Calu3 (cell line): ENCODE measurements around the gene SPTSSA. TPM values are rescaled to one million over a fixed set of nuclear protein-coding genes. Genes with fewer than 3 reads are reported as not detected.

Source experiments
- BruUV-seq: library from RNA; stranded (reverse); fragments of 400-500 nt; replicated peaks from 2 replicates; lab custom pipeline; 2021; lab: Mats Ljungman, UMichigan
- CTCF ChIA-PET: fragments of 300-600 bp; sonication (Branson Sonifier 250); formaldehyde crosslinking; loops from one replicate; lab custom pipeline; 2022; ENCODE audit warnings: antibody characterized with exemption; lab: Charles Lee
- DNase-seq: peaks from one replicate; pipeline ENCODE4 v3.0.0; 2022
- H3K27ac Mint-ChIP-seq: one replicate; pipeline ENCODE4 v1.8.0; 2022; ENCODE audit warnings: mixed read lengths; ENCODE audit not compliant: unreplicated experiment
- H3K27me3 Mint-ChIP-seq: one replicate; pipeline ENCODE4 v1.8.0; 2022; ENCODE audit warnings: mixed read lengths; ENCODE audit not compliant: unreplicated experiment
- H3K36me3 Mint-ChIP-seq: one replicate; pipeline ENCODE4 v1.8.0; 2022; ENCODE audit warnings: mild to moderate bottlenecking, moderate library complexity, mixed read lengths; ENCODE audit not compliant: insufficient read depth, unreplicated experiment
- H3K4me1 Mint-ChIP-seq: one replicate; pipeline ENCODE4 v1.8.0; 2022; ENCODE audit warnings: mild to moderate bottlenecking, low read depth, mixed read lengths; ENCODE audit not compliant: unreplicated experiment
- H3K4me3 Mint-ChIP-seq: one replicate; pipeline ENCODE4 v1.8.0; 2022; ENCODE audit warnings: mild to moderate bottlenecking, low read depth, moderate library complexity, mixed read lengths; ENCODE audit not compliant: unreplicated experiment
- H3K9me3 Mint-ChIP-seq: one replicate; pipeline ENCODE4 v1.8.0; 2022; ENCODE audit warnings: low read depth, mixed read lengths; ENCODE audit not compliant: unreplicated experiment
- intact Hi-C: fragments of 100-400 bp; cut with micrococcal nuclease; formaldehyde crosslinking; loops from one replicate; pipeline ENCODE4 v1.10.0; 2022; ENCODE audit not compliant: unreplicated experiment
- total RNA-seq: library from RNA; stranded (reverse); gene quantifications from 2 replicates; pipeline ENCODE4 v1.2.3, GENCODE V29; 2022
- TF ChIP-seq, protein P1 (sequence below): fragments of 200-600 bp; IDR thresholded peaks from one replicate; pipeline ENCODE4 v1.8.0; 2022; ENCODE audit warnings: antibody characterized with exemption; ENCODE audit not compliant: unreplicated experiment

Gene SPTSSA
- total RNA-seq, 1 experiment from 2014 or later: 22.0 TPM

DNA sequence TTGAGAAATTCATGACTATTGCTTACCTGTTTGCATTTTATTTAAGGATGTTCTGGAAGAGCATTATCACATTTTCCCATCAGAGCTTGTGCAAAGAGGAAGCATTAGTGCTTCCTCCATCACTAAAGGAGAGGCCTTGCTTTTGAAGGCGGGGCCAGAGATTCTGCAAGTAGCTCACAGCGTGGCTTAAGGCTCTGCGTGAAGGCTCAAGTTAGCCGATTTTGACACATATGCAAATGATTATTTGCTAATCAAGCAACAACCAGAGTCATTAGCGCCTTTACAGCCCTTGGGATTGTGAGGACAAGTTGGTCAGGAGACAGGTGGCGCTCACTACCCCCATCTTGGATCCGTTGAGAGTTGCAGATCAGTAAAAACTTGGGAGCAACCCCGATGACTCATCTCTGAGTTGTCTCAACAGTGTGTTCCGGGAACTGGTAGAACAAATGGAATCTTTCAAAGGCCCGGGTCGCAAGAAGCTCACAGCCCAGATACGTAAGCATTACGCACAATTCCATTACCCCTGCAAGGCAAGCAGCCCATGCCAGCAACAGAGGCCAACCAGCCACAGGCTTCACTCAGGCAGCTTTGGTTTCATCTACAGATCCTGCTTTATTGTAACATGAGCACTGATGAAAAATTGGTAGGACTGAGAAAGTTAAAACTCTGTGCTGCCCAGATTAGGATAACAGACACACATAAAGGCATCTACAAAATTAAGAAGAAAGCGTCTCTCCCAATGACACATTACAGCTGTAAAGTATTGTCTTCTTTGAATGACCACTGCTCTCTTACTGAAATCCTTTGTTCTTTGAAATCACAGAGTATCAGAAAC, 34.9 kb upstream of the SPTSSA start:
- intact Hi-C loops: loop anchor here (5.0 kb wide), 3 partner anchors 35 to 655 kb away; partner anchors contain the start of gene SPTSSA
- DNase-seq: peak; percentile 81
- TF ChIP-seq, protein P1, sequence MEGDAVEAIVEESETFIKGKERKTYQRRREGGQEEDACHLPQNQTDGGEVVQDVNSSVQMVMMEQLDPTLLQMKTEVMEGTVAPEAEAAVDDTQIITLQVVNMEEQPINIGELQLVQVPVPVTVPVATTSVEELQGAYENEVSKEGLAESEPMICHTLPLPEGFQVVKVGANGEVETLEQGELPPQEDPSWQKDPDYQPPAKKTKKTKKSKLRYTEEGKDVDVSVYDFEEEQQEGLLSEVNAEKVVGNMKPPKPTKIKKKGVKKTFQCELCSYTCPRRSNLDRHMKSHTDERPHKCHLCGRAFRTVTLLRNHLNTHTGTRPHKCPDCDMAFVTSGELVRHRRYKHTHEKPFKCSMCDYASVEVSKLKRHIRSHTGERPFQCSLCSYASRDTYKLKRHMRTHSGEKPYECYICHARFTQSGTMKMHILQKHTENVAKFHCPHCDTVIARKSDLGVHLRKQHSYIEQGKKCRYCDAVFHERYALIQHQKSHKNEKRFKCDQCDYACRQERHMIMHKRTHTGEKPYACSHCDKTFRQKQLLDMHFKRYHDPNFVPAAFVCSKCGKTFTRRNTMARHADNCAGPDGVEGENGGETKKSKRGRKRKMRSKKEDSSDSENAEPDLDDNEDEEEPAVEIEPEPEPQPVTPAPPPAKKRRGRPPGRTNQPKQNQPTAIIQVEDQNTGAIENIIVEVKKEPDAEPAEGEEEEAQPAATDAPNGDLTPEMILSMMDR: no peak
- Mint-ChIP-seq H3K4me1 (peaks cover 15% of the 10 kb centered on the region), H3K4me3 (peak overlapping the region; percentile 63), H3K9me3 (no peaks in the 10 kb centered on the region), H3K27ac (peak overlapping the region; percentile 99), H3K36me3 (peaks cover 7% of the 10 kb centered on the region), H3K27me3 (no peaks in the 10 kb centered on the region)
- BruUV-seq: no TSS peak
- CTCF ChIA-PET: interaction anchor here (0.6 to 3.4 kb wide), 9 partner anchors 10 to 174 kb away, joined by 3 to 43 read pairs (median 4); partner anchors contain the start of gene SPTSSA

DNA sequence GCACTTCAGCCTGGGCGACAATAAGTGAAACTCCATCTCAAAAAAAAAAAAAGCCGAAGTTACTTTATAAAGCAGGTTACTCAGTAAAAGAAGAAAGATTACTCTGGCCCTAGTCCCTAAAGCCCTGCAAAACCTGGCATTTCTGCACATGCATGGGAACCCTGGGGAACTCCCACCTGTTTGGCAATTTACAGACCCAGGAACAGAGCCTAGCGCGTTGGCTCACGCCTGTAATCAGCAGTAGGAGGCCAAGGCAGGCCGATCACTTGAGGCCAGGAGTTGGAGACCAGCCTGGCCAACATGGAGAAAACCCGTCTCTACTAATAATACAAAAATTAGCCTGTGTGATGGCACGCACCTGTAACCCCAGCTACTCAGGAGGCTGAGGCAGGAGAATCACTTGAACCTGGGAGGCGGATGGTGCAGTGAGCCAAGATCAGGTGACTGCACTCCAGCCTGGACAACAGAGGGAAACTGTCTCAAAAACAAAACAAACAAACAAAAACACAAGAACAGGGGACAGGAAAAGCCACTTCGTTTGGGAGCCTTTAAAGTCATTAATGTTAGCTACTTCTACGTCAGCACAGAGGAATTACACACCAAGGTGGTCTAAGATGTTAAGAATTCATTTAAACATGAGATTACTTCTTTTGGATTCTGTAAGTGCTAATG, 34.1 kb upstream of the SPTSSA start:
- H3K27me3 Mint-ChIP-seq: no peaks in the 10 kb centered on the region
- peak overlapping the region; percentile 99 for H3K27ac Mint-ChIP-seq
- H3K4me1 Mint-ChIP-seq: peaks cover 22% of the 10 kb centered on the region
- intact Hi-C loops: loop anchor here (5.0 kb wide), 3 partner anchors 34 to 654 kb away; partner anchors contain the start of gene SPTSSA
- DNase-seq: no peak
- BruUV-seq: no TSS peak
- CTCF ChIA-PET: interaction anchor here (0.6 to 3.4 kb wide), 6 partner anchors 38 to 173 kb away, joined by 3 to 43 read pairs (median 4); no protein-coding TSS in a partner anchor
- TF ChIP-seq, protein P1: no peak
- peaks cover 12% of the 10 kb centered on the region for H3K36me3 Mint-ChIP-seq
- H3K9me3 Mint-ChIP-seq: no peaks in the 10 kb centered on the region
- no peak overlapping the region for H3K4me3 Mint-ChIP-seq

DNA sequence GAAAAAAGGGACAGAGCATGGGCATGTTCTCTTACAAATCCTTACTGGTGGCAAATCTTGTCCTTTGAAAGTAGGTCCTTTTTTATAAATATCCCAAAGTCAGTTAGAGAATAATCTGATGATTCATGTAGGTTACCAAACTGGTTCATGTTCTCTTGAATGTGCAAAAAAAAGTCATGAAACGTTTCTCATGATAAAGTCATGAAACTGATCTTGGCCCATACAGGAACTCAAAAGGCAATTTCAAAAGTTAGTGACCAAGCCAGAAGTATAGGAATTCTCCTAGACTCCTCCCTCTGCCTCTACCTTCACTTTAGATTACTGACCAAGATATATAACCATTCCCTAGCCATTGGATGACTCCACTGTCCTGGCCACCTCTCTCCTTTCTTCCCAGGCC, 27.3 kb upstream of the SPTSSA start:
- Mint-ChIP-seq H3K4me3 (no peak overlapping the region), H3K27me3 (no peaks in the 10 kb centered on the region), H3K4me1 (peaks cover 12% of the 10 kb centered on the region), H3K9me3 (peaks cover 3% of the 10 kb centered on the region), H3K36me3 (peaks cover 6% of the 10 kb centered on the region), H3K27ac (no peak overlapping the region)
- DNase-seq: no peak
- BruUV-seq: no TSS peak
- TF ChIP-seq, protein P1: no peak
- intact Hi-C loops: no loop called here
- CTCF ChIA-PET: no interaction called here

DNA sequence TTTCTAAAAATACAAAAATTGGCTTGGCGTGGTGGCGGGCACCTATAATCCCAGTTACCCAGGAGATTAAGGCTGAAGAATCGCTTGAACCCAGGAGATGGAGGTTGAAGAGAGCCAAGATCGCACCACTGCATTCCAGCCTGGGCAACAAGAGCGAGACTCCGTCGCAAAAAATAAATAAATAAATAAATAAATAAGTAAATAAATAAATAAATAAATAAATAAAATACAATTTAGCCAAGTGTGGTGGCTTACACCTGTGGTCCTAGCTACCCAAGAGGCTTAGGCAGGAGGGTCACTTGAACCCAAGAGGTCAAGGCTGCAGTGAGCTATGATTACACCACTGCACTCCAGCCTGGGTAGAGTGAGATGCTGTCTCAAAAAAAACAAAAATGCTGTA, 26.5 kb upstream of the SPTSSA start:
- CTCF ChIA-PET: no interaction called here
- Mint-ChIP-seq H3K9me3 (peaks cover 3% of the 10 kb centered on the region), H3K4me1 (peaks cover 12% of the 10 kb centered on the region), H3K27me3 (no peaks in the 10 kb centered on the region), H3K27ac (no peak overlapping the region), H3K4me3 (no peak overlapping the region), H3K36me3 (peaks cover 6% of the 10 kb centered on the region)
- no peak for DNase-seq
- TF ChIP-seq, protein P1: no peak
- intact Hi-C loops: no loop called here
- no TSS peak for BruUV-seq
